HEK293T (cell line): ENCODE measurements around the gene TMEM256.
A peak's percentile ranks its signal among the peaks of the same experiment; 100 is the strongest.

ENCODE experiments used
- CTCF ChIA-PET: fragments of 350-600 bp; formaldehyde crosslinking; extraction: SDS; loops from one replicate; lab custom pipeline; 2021; ENCODE audit warnings: antibody characterized with exemption, inconsistent platforms; lab: Yijun Ruan, JAX
- POLR2A ChIA-PET: fragments of 350-600 bp; formaldehyde crosslinking; extraction: SDS; loops from one replicate; lab custom pipeline; 2020; ENCODE audit warnings: antibody characterized with exemption, inconsistent platforms; lab: Yijun Ruan, JAX
- DNase-seq: peaks from one replicate; pipeline ENCODE4 v3.0.0; 2012; ENCODE audit warnings: mixed read lengths; ENCODE audit errors: extremely low spot score
- ARNT ChIP-seq: fragments of 450-650 bp; IDR thresholded peaks from 2 replicates; pipeline ENCODE4 v1.6.1; 2017; ENCODE audit warnings: mild to moderate bottlenecking
- BHLHE40 ChIP-seq: fragments of 450-650 bp; IDR thresholded peaks from 2 replicates; pipeline ENCODE4 v1.6.1; 2016; ENCODE audit warnings: mild to moderate bottlenecking, moderate library complexity, borderline replicate concordance
- CTBP1 ChIP-seq: fragments of 450-650 bp; IDR thresholded peaks from 2 replicates; pipeline ENCODE4 v1.6.1; 2016; ENCODE audit warnings: borderline replicate concordance
- ELF4 ChIP-seq: fragments of 450-650 bp; IDR thresholded peaks from 2 replicates; pipeline ENCODE4 v1.6.1; 2017; ENCODE audit warnings: antibody characterized with exemption
- FOXA1 ChIP-seq: fragments of 450-650 bp; IDR thresholded peaks from 2 replicates; pipeline ENCODE4 v1.6.1; 2016; ENCODE audit warnings: mild to moderate bottlenecking
- FOXK2 ChIP-seq: fragments of 450-650 bp; IDR thresholded peaks from 2 replicates; pipeline ENCODE4 v1.6.1; 2016; ENCODE audit warnings: mild to moderate bottlenecking
- FOXM1 ChIP-seq: fragments of 450-650 bp; IDR thresholded peaks from 2 replicates; pipeline ENCODE4 v1.6.1; 2017; ENCODE audit warnings: mild to moderate bottlenecking, borderline replicate concordance
- HDGF ChIP-seq: fragments of 450-650 bp; IDR thresholded peaks from 2 replicates; pipeline ENCODE4 v1.6.1; 2017; ENCODE audit warnings: antibody characterized with exemption, borderline replicate concordance
- L3MBTL2 ChIP-seq: fragments of 450-650 bp; conservative IDR thresholded peaks from 2 replicates; pipeline ENCODE4 v1.6.1; 2016; ENCODE audit warnings: mild to moderate bottlenecking
- LEF1 ChIP-seq: fragments of 450-650 bp; IDR thresholded peaks from 2 replicates; pipeline ENCODE4 v1.6.1; 2017; ENCODE audit warnings: mild to moderate bottlenecking, borderline replicate concordance
- NFRKB ChIP-seq: fragments of 450-650 bp; IDR thresholded peaks from 2 replicates; pipeline ENCODE4 v1.6.1; 2016; ENCODE audit warnings: mild to moderate bottlenecking, moderate library complexity
- PKNOX1 ChIP-seq: fragments of 450-650 bp; IDR thresholded peaks from 2 replicates; pipeline ENCODE4 v1.6.1; 2016
- SP1 ChIP-seq: fragments of 450-650 bp; IDR thresholded peaks from 2 replicates; pipeline ENCODE4 v1.6.1; 2017
- SUZ12 ChIP-seq: fragments of 450-650 bp; IDR thresholded peaks from 2 replicates; pipeline ENCODE4 v1.6.1; 2016; ENCODE audit warnings: mild to moderate bottlenecking
- TARDBP ChIP-seq: fragments of 450-650 bp; IDR thresholded peaks from 2 replicates; pipeline ENCODE4 v1.6.1; 2016
- ZNF384 ChIP-seq: fragments of 450-650 bp; IDR thresholded peaks from 2 replicates; pipeline ENCODE4 v1.6.1; 2016

The TMEM256 gene

GRCh38 chr17:7442142-7442541 lies 38.2 kb upstream of the TMEM256 start:
- DNase-seq: no peak
- CTCF ChIA-PET: no interaction called here
- POLR2A ChIA-PET: interaction anchor here (1.0 to 7.5 kb wide), 5 partner anchors 13 to 91 kb away, joined by 3 to 55 read pairs (median 18); partner anchors contain the start of genes POLR2A, SLC35G6, TMEM256 and ZBTB4
- TF ChIP-seq FOXA1 (no peak), ARNT (no peak), PKNOX1 (no peak), NFRKB (no peak), L3MBTL2 (no peak), FOXK2 (no peak), LEF1 (no peak), FOXM1 (no peak), BHLHE40 (no peak), HDGF (no peak), SP1 (no peak), TARDBP (no peak), ZNF384 (no peak), SUZ12 (no peak), CTBP1 (no peak), ELF4 (no peak)

- TF ChIP-seq SUZ12: no peak
- TF ChIP-seq ELF4: no peak
- TF ChIP-seq FOXA1: no peak
- TF ChIP-seq TARDBP: no peak
- TF ChIP-seq HDGF: no peak
- no peak for TF ChIP-seq NFRKB
- TF ChIP-seq CTBP1: no peak
- TF ChIP-seq ARNT: no peak
- TF ChIP-seq ZNF384: no peak
- no peak for TF ChIP-seq BHLHE40
- TF ChIP-seq SP1: no peak
- TF ChIP-seq LEF1: no peak
- CTCF ChIA-PET: interaction anchor here (0.9 kb wide), 1 partner anchor 86 kb away, joined by 3 read pairs; no protein-coding TSS in a partner anchor
- DNase-seq: no peak
- POLR2A ChIA-PET: interaction anchor here (0.6 to 7.5 kb wide), 16 partner anchors 11 to 132 kb away, joined by 3 to 55 read pairs (median 4); partner anchors contain the start of genes POLR2A, SLC35G6, TMEM256 and TMEM95
Observed at GRCh38 chr17:7441266-7441665, 37.4 kb upstream of the TMEM256 start.

- ChIA-PET POLR2A (interaction anchor here (0.6 to 7.5 kb wide), 16 partner anchors 11 to 133 kb away, joined by 3 to 55 read pairs (median 4); partner anchors contain the start of genes POLR2A, SLC35G6, TMEM256 and TMEM95), CTCF (interaction anchor here (0.9 kb wide), 1 partner anchor 85 kb away, joined by 3 read pairs; no protein-coding TSS in a partner anchor)
- TF ChIP-seq NFRKB: no peak
- peak; percentile 43; the same call in 1 of the 2 replicates for TF ChIP-seq PKNOX1
- peak; percentile 25 for DNase-seq
Observed at GRCh38 chr17:7440834-7441195, 36.9 kb upstream of the TMEM256 start.

GRCh38 chr17:7440113-7440833 lies 36.4 kb upstream of the TMEM256 start:
- peak; percentile 58 for DNase-seq
- CTCF ChIA-PET: interaction anchor here (0.9 to 1.0 kb wide), 2 partner anchors 84 to 85 kb away, joined by 3 to 4 read pairs; no protein-coding TSS in a partner anchor
- TF ChIP-seq FOXM1 (peak; percentile 26; the same call in 1 of the 2 replicates), SUZ12 (no peak), L3MBTL2 (peak; percentile 16)
- POLR2A ChIA-PET: interaction anchor here (1.0 to 7.5 kb wide), 10 partner anchors 10 to 133 kb away, joined by 3 to 55 read pairs (median 6); partner anchors contain the start of genes POLR2A, SLC35G6, TMEM256 and ZBTB4

GRCh38 chr17:7439462-7440112 lies 35.7 kb upstream of the TMEM256 start, which contains the start of gene FGF11:
FGF11 (plus strand) TSS chr17:7439512; CDS start chr17:7439621, 109 bp downstream.
- TF ChIP-seq SP1 (no peak), L3MBTL2 (no peak), BHLHE40 (no peak), PKNOX1 (no peak), HDGF (no peak), SUZ12 (no peak), FOXA1 (no peak), LEF1 (no peak), TARDBP (no peak), CTBP1 (no peak), FOXM1 (no peak), NFRKB (no peak)
- CTCF ChIA-PET: interaction anchor here (0.6 to 1.0 kb wide), 2 partner anchors 83 to 121 kb away, joined by 4 read pairs; no protein-coding TSS in a partner anchor
- POLR2A ChIA-PET: interaction anchor here (2.2 to 7.5 kb wide), 4 partner anchors 36 to 121 kb away, joined by 7 to 55 read pairs (median 24); partner anchors contain the start of genes POLR2A, SLC35G6, TMEM256 and ZBTB4
- DNase-seq: no peak
